ENCODE data around the gene RAB27B. TPM values are rescaled to one million over a fixed set of nuclear protein-coding genes. Genes with fewer than 3 reads are reported as not detected.
"Not testable (repeated sequence)": the region's sequence is repeated elsewhere in the genome, so short reads cannot be mapped to it uniquely, and the experiment has no call there.

Gene RAB27B
- total and polyA plus RNA-seq, 4 donors = under 0.01 to 1.3 (median 0.76) TPM

DNA sequence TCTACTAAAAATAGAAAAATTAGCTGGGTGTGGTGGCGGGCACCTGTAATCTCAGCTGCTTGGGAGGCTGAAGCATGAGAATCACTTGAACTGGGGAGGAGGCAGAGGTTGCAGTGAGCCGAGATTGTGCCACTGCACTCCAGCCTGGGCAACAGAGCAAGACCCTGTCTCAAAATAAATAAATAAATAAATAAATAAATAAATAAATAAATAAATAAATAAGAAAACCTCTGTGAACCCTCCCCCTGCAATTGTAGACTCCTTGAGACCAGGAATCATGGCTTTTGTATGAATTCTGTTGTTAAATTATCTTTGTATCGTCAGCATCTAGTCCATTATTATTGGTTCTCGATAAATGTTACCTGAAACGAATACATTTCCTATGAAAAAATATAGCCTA lies 17.6 kb upstream of the RAB27B start:
- H3K27me3 ChIP-seq (ENCODE audit: control insufficient read depth in 1 of 2, insufficient read depth in 2 of 2, low read length in 1 of 2); H3K36me3 ChIP-seq (ENCODE audit: control insufficient read depth in 1 of 2, insufficient read depth in 2 of 2, low read length in 1 of 2); H3K4me3 ChIP-seq (ENCODE audit: low read length in 2 of 2); H3K9me3 ChIP-seq (ENCODE audit: control insufficient read depth, low read length); H3K4me1 ChIP-seq (ENCODE audit: control insufficient read depth in 1 of 2, insufficient read depth in 2 of 2, low read length in 2 of 2); DNase-seq; H3K27ac ChIP-seq (ENCODE audit: low read depth in 1 of 2, low read length in 2 of 2); ATAC-seq (ENCODE audit: low FRiP score); intact Hi-C loops (cut with DNase I): not testable (repeated sequence)
- WGBS, 2 donors = 95 to 97% methylated on average over 5 of the region's 5 CpGs

DNA sequence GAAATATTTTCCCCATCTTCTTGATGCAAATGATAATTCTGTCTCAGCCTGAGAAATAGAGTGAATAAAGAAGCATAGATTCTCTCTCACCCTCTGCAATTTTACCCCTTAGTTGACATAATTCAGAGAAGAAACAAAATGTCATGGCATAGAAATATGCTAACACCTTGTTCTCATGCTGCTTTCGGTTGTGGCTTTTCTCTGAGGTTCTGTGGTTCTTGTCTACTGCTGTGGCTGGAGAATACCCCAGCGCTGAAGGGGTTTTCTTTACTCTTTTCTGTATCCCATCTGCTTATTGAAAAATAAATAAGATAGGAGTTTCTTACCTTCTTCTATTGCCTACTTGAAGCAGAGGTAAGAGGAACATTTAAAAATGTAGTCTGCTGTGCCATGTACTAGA lies 15.4 kb upstream of the RAB27B start:
- H3K9me3 ChIP-seq (ENCODE audit: control insufficient read depth, low read length) = no peaks in the 10 kb centered on the region
- ATAC-seq (ENCODE audit: low FRiP score) (no peak), DNase-seq (no peak)

DNA sequence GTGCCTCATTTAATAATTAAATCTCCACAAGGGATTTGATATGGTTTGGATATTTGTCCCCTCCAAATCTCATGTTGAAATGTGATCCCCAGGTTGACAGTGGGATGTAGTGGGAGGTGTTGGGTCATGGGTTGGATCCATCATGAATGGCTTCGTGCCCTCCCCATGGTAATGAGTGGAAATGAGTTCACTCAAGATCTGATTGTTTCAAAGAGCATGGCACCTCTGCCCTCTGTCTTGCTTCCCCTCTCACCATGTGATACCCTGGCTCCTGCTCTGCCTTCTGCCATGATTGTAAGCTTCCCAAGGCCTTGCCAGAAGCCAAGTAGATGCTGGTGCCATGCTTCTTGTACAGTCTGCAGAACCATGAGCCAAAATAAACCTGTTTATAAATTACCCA lies 15.0 kb upstream of the RAB27B start:
- ATAC-seq (ENCODE audit: low FRiP score) (no peak), DNase-seq (no peak)
- H3K4me1 ChIP-seq (ENCODE audit: control insufficient read depth in 1 of 2, insufficient read depth in 2 of 2, low read length in 2 of 2) = no peaks in the 10 kb centered on the region
- no peaks in the 10 kb centered on the region for H3K36me3 ChIP-seq (ENCODE audit: control insufficient read depth in 1 of 2, insufficient read depth in 2 of 2, low read length in 1 of 2)
- H3K27me3 ChIP-seq (ENCODE audit: control insufficient read depth in 1 of 2, insufficient read depth in 2 of 2, low read length in 1 of 2) = no peaks in the 10 kb centered on the region
- intact Hi-C loops (cut with DNase I) = no loop called here
- 97 to 100% methylated on average over 1 of the region's 1 CpG for WGBS, 2 donors
- H3K9me3 ChIP-seq (ENCODE audit: control insufficient read depth, low read length) = no peaks in the 10 kb centered on the region
- H3K27ac ChIP-seq (ENCODE audit: low read depth in 1 of 2, low read length in 2 of 2) = no peak overlapping the region
- H3K4me3 ChIP-seq (ENCODE audit: low read length in 2 of 2) = no peak overlapping the region

More for the DNA sequence above, 15.4 kb upstream of the RAB27B start:
- no peaks in the 10 kb centered on the region for H3K4me1 ChIP-seq (ENCODE audit: control insufficient read depth in 1 of 2, insufficient read depth in 2 of 2, low read length in 2 of 2)
- no peak overlapping the region for H3K4me3 ChIP-seq (ENCODE audit: low read length in 2 of 2)
- 77 to 86% methylated on average over 2 of the region's 2 CpGs for WGBS, 2 donors
- no peaks in the 10 kb centered on the region for H3K27me3 ChIP-seq (ENCODE audit: control insufficient read depth in 1 of 2, insufficient read depth in 2 of 2, low read length in 1 of 2)
- no peaks in the 10 kb centered on the region for H3K36me3 ChIP-seq (ENCODE audit: control insufficient read depth in 1 of 2, insufficient read depth in 2 of 2, low read length in 1 of 2)
- no peak overlapping the region for H3K27ac ChIP-seq (ENCODE audit: low read depth in 1 of 2, low read length in 2 of 2)
- intact Hi-C loops (cut with DNase I) = no loop called here

DNA sequence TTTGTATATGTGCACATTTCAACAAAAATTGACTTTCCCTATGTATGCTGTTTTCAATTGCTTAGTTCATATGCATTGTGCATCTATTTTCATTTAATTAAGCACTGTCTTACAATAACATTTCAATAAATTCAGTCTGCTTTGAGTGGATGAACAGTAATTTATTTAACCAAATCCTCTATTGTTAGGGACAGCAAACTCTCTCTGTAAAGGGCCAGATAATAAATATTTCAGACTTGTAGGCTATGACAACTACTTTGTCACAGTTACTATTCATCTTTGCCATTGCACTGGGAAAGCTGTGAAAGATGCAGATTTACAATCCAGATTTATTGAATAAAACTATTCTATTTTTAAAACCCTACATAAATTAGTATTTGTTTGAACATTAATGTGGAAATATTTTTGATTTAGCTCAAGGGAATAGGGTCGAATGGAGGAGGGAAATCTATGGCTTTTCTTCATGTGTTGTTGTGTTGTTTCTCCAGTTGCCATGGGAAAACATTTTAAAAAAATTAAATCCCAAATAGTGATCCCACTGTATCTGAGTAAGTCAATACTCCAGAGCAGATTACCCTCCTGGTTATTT lies 14.2 kb upstream of the RAB27B start:
- no peak for ATAC-seq (ENCODE audit: low FRiP score)
- no peak overlapping the region for H3K27ac ChIP-seq (ENCODE audit: low read depth in 1 of 2, low read length in 2 of 2)
- no peaks in the 10 kb centered on the region for H3K4me1 ChIP-seq (ENCODE audit: control insufficient read depth in 1 of 2, insufficient read depth in 2 of 2, low read length in 2 of 2)
- no peak overlapping the region for H3K4me3 ChIP-seq (ENCODE audit: low read length in 2 of 2)
- no peaks in the 10 kb centered on the region for H3K36me3 ChIP-seq (ENCODE audit: control insufficient read depth in 1 of 2, insufficient read depth in 2 of 2, low read length in 1 of 2)
- H3K27me3 ChIP-seq (ENCODE audit: control insufficient read depth in 1 of 2, insufficient read depth in 2 of 2, low read length in 1 of 2) = no peaks in the 10 kb centered on the region
- DNase-seq = no peak
- no peaks in the 10 kb centered on the region for H3K9me3 ChIP-seq (ENCODE audit: control insufficient read depth, low read length)
- intact Hi-C loops (cut with DNase I) = no loop called here
- WGBS, 2 donors = 4 to 5% methylated on average over 1 of the region's 1 CpG

DNA sequence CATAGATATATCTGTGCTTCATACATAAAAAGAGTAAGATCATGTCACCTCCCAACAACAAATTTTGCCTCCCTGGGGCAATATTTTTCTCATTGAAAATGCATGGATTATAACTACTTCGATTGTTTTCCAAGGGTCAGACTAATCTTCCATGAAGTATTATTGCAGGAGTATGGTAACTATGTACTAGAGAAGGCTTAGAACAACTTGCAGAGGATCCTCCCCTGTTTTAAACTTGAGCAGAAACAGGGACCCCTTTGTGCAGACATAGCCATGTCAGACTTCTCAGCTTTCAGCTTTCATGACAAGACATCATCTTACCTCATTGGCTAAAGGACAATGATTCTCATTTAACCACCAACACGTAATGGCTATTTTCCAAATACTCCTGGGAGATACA lies 13.2 kb upstream of the RAB27B start:
- WGBS, 2 donors = 69 to 79% methylated on average over 2 of the region's 2 CpGs
- H3K27ac ChIP-seq (ENCODE audit: low read depth in 1 of 2, low read length in 2 of 2) = no peak overlapping the region
- H3K27me3 ChIP-seq (ENCODE audit: control insufficient read depth in 1 of 2, insufficient read depth in 2 of 2, low read length in 1 of 2) = no peaks in the 10 kb centered on the region
- no peaks in the 10 kb centered on the region for H3K36me3 ChIP-seq (ENCODE audit: control insufficient read depth in 1 of 2, insufficient read depth in 2 of 2, low read length in 1 of 2)
- H3K4me3 ChIP-seq (ENCODE audit: low read length in 2 of 2) = no peak overlapping the region
- intact Hi-C loops (cut with DNase I) = no loop called here
- no peaks in the 10 kb centered on the region for H3K9me3 ChIP-seq (ENCODE audit: control insufficient read depth, low read length)
- H3K4me1 ChIP-seq (ENCODE audit: control insufficient read depth in 1 of 2, insufficient read depth in 2 of 2, low read length in 2 of 2) = no peaks in the 10 kb centered on the region
- DNase-seq (no peak), ATAC-seq (ENCODE audit: low FRiP score) (no peak)

DNA sequence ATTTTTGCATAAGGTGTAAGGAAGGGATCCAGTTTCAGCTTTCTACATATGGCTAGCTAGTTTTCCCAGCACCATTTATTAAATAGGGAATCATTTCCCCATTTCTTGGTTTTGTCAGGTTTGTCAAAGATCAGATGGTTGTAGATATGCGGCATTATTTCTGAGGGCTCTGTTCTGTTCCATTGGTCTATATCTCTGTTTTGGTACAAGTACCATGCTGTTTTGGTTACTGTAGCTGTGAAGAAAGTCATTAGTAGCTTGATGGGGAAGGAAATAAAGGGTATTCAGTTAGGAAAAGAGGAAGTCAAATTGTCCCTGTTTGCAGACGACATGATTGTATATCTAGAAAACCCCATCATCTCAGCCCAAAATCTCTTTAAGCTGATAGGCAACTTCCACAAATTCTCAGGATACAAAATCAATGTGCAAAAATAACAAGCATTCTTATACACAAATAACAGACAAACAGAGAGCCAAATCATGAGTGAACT lies 7.4 kb upstream of the RAB27B start:
- H3K27me3 ChIP-seq (ENCODE audit: control insufficient read depth in 1 of 2, insufficient read depth in 2 of 2, low read length in 1 of 2); DNase-seq; H3K9me3 ChIP-seq (ENCODE audit: control insufficient read depth, low read length); H3K4me1 ChIP-seq (ENCODE audit: control insufficient read depth in 1 of 2, insufficient read depth in 2 of 2, low read length in 2 of 2); intact Hi-C loops (cut with DNase I); H3K4me3 ChIP-seq (ENCODE audit: low read length in 2 of 2); ATAC-seq (ENCODE audit: low FRiP score); H3K27ac ChIP-seq (ENCODE audit: low read depth in 1 of 2, low read length in 2 of 2); H3K36me3 ChIP-seq (ENCODE audit: control insufficient read depth in 1 of 2, insufficient read depth in 2 of 2, low read length in 1 of 2): not testable (repeated sequence)
- 84 to 87% methylated on average over 2 of the region's 2 CpGs for WGBS, 2 donors

DNA sequence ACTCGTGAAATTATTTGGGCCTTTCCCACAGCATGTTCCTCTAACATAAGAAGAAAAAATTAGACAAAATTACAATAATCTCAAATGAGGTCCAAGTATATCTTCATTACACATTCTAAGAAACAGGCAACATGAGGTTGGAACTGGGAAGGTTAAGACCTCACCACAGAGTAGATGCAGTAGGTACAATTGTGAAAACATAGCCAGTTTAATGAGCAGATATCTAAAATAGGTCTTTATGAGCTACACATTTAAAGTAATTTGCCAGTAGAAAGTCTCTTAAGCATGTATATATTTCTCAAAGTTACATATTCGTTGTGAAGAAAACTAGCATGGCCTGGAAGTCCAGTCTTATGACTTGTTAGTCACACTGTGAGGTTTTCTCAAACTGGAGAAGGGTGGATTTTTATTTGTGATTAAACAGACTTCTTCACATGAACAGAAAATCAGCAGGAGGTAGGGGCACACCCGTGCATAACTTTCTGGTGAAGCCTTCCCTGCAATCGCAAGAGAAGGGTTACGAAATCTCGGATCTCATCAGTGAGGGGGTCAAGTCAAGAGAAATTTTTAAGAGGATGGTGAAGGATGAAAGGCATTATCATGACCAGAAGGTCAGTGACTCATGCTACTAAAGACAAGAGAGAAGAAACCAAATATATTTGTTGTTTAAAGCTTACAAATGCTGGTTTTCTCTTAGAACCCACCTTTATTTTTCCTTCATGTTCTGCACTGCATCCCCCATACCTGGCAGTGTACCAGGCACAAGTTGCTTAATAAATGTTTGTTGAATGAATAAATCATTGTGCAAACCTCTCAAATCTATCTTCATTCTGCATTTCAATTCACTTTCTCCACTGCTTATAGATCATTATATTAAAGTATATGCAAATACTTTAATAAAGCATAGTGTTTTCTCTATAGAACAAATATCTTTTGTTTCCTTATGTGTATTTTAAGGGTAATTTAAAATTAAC lies 5.1 kb upstream of the RAB27B start:
- Histone ChIP-seq H3K27ac (ENCODE audit: low read depth in 1 of 2, low read length in 2 of 2) (no peak overlapping the region), H3K36me3 (ENCODE audit: control insufficient read depth in 1 of 2, insufficient read depth in 2 of 2, low read length in 1 of 2) (no peaks in the 10 kb centered on the region), H3K4me3 (ENCODE audit: low read length in 2 of 2) (no peak overlapping the region), H3K27me3 (ENCODE audit: control insufficient read depth in 1 of 2, insufficient read depth in 2 of 2, low read length in 1 of 2) (no peaks in the 10 kb centered on the region), H3K9me3 (ENCODE audit: control insufficient read depth, low read length) (no peaks in the 10 kb centered on the region), H3K4me1 (ENCODE audit: control insufficient read depth in 1 of 2, insufficient read depth in 2 of 2, low read length in 2 of 2) (no peaks in the 10 kb centered on the region)
- DNase-seq = no peak
- no peak for ATAC-seq (ENCODE audit: low FRiP score)
- WGBS, 2 donors = 80 to 83% methylated on average over 6 of the region's 6 CpGs
- intact Hi-C loops (cut with DNase I) = no loop called here

DNA sequence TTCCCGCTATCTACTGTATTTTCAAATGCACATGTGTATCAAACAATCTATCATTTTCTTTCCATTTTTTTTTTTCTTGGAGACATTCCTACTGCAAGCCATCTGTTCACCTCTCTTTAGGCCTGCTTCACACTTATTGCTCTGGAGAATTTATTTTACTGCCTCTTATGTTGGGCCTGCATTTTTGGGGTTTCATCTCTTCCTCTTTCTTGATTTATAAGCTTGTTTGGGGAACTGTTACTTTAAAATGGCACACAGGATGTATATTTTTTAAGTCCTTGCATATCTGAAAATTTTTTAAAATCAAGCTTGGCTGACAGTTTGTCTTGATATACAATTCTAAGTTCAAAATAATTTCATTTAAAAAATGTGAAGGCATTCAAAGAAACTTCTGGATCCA lies 3.5 kb upstream of the RAB27B start:
- ATAC-seq (ENCODE audit: low FRiP score) = no peak
- 67 to 95% methylated on average over 1 of the region's 1 CpG for WGBS, 2 donors
- H3K36me3 ChIP-seq (ENCODE audit: control insufficient read depth in 1 of 2, insufficient read depth in 2 of 2, low read length in 1 of 2) = no peaks in the 10 kb centered on the region
- no peaks in the 10 kb centered on the region for H3K4me1 ChIP-seq (ENCODE audit: control insufficient read depth in 1 of 2, insufficient read depth in 2 of 2, low read length in 2 of 2)
- no peak overlapping the region for H3K27ac ChIP-seq (ENCODE audit: low read depth in 1 of 2, low read length in 2 of 2)
- no peaks in the 10 kb centered on the region for H3K27me3 ChIP-seq (ENCODE audit: control insufficient read depth in 1 of 2, insufficient read depth in 2 of 2, low read length in 1 of 2)
- intact Hi-C loops (cut with DNase I) = no loop called here
- H3K4me3 ChIP-seq (ENCODE audit: low read length in 2 of 2) = no peak overlapping the region
- no peaks in the 10 kb centered on the region for H3K9me3 ChIP-seq (ENCODE audit: control insufficient read depth, low read length)
- DNase-seq = no peak
